ENCODE data around the gene ZBTB40.

The ZBTB40 gene

GRCh38 chr1:22533244-22533895 is 81.7 kb downstream of the ZBTB40 start:
- DNase-seq (ENCODE audit: low spot score) = no peak

DNA sequence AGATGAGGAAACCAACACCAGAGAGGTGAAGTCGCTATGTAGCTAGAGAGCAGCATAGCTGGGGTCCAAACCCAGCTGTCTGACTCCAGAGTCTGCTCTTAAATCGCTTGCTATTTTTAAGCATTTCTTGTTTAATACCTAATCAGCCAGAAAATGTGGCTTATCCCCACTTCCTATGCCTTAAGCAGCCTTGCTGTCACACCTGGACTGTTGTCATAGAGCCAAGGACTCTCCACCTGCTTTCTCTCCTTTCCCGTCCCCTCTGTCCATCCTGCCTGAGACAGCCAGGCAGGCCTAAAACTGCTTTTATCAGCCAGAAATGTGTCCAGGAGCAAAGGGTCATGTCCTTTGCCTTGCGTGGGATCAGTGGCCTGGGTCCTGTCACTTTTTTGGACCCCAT is 83.3 kb downstream of the ZBTB40 start:
- DNase-seq (ENCODE audit: low spot score) = no peak

DNA sequence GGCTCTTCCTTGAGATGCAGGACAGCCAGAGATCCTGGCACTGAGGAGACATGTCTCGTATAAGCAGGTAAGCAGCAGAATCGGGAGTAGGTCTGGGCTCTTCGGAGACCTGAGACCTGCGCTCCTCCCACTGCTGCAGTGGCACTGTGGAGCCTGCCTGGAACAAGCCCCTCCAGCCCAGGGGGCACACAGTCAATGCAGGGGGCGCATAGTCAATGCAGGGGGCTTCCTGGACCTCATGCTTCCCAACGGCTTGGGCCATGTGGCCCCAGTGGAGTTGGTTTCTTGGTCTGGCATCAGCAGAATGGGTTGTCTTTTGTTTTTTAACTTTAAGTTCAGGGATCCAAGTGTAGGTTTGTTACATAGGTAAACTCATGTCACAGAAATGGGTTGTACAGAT is 83.7 kb downstream of the ZBTB40 start:
- no peak for DNase-seq (ENCODE audit: low spot score)

DNA sequence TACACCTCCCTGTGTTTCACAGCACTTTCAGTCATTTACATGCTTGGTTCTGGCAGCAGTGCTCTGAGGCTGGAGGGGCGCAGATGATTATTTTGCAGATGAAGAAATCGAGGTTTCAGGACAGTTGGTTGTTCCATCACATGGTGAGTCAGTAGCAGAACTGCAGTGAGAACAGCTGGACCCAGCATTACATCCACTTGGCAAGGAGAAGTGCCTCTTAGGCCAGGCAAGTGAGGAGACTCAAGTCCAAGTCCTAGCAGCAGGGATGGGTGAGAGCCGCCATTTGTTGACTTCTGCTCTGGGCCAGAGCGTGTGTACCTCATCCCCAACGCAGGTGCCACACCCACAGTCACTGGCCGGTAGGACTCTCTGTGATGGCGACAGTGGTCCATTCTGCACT is 84.9 kb downstream of the ZBTB40 start:
- no peak for DNase-seq (ENCODE audit: low spot score)

- DNase-seq (ENCODE audit: low spot score) = no peak
Observed at GRCh38 chr1:22537441-22538139, 85.9 kb downstream of the ZBTB40 start.

GRCh38 chr1:22539510-22540118 is 88.0 kb downstream of the ZBTB40 start:
- DNase-seq (ENCODE audit: low spot score) = no peak

GRCh38 chr1:22540337-22540736 is 88.7 kb downstream of the ZBTB40 start:
- no peak for DNase-seq (ENCODE audit: low spot score)

- no peak for DNase-seq (ENCODE audit: low spot score)
Observed at GRCh38 chr1:22542886-22543285, 91.2 kb downstream of the ZBTB40 start.

DNA sequence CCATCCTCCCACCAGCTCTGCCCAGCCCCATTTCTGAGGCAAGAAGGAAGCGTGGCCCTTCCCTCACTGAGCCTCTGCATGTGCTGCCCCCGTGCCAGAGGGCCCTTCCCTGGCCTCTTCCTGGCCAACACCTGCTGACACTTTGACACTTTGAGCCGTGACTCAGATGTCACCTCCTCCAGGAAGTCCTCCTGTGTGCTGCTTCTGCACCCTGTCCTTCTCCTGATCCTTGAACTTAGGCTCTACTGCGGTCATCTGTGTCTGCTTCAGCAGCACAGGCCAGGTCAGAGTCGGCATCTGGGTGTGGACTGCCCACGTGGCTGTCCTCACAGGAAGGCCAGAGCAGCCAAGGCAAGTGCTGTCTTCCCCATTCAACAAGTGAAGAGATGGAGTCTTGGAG is 92.0 kb downstream of the ZBTB40 start:
- no peak for DNase-seq (ENCODE audit: low spot score)

- DNase-seq (ENCODE audit: low spot score) = no peak
Observed at GRCh38 chr1:22544606-22545005, 93.0 kb downstream of the ZBTB40 start.

GRCh38 chr1:22545141-22545540 is 93.5 kb downstream of the ZBTB40 start:
- no peak for DNase-seq (ENCODE audit: low spot score)

DNA sequence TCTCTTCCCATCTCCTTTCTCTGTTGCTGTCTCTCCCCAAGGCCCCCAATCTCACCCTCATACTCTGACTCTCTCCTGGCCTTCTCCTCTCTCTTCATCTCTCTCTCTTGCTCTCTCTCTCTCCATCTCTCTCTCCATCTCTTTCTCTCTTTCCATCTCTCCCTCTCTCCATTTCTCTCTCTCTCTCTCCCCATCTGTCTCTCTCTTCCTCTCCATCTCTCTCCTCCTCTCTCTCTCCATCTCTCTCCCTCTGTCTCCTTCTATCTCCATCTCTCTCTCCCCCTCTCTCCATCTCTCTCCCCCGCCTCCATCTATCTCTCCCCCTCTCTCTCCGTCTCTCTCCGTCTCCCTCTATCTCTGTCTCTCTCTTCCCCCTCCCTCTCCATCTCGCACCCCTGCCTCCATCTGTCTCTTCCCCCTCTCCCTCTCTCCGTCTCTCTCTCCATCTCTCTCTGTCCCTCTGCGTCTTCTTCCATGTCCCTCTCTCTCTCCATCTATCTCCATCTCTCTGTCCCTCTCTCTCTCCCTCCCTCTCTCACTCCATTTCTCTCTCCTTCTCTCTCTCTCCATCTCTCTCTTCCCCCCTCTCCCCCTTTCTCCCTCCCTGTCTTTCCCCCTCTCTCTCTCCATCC is 95.7 kb downstream of the ZBTB40 start:
- no peak for DNase-seq (ENCODE audit: low spot score)

DNA sequence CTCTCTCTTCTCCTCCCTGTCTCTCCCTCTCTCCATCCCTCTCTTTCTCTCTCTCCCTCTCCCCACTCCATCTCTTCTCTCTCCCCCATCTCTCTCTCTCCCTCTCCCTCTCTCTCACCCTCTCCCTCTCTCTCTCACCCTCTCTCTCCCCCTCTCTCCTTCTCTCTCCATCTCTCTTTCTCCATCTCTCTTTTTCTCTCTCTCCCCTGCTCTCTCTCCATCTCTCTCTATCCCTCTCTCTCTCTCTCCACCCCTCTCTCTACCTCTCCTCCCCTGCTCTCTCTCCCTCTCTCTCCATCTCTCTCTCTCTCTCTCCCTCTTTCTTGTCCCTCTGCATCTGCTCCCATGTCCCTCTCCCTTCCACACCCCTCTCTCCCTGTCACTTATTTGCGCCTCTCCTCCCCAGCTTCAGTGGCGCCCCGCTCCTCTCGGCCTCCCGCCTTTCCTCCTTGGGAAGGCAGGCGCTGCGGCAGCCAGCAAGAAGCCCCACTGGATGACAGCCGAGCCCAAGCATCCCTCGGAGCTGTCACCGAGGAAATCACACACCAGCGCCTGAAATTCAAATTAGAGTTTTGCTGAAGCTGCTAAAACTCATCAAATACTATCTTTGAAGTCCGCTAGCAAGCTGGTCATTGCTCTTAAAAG is 96.3 kb downstream of the ZBTB40 start:
- DNase-seq (ENCODE audit: low spot score) = no peak

- DNase-seq (ENCODE audit: low spot score) = no peak
Observed at GRCh38 chr1:22550021-22550420, 98.4 kb downstream of the ZBTB40 start.

DNA sequence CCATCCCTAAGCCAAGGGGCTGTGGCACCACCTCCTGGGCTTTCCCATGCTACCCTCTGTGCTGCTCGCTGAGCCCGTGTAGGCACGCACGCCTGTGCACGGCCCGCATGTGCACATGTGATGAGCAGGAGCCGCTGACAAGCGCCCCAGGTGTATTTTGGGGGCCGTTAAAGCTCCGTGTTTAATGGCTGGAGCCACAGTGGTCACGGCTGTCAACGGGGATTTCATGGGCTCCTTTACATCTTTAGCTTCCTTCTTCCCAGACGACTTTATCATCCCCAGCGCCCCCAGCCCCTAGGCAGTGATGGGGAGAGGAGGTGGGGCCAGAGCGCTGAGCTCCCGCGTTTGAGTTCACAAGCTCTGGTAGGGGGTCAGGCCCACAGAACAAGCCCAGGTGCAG is 99.9 kb downstream of the ZBTB40 start:
- DNase-seq (ENCODE audit: low spot score) = no peak

GRCh38 chr1:22552021-22552420 is 100.4 kb downstream of the ZBTB40 start:
- DNase-seq (ENCODE audit: low spot score) = no peak

DNA sequence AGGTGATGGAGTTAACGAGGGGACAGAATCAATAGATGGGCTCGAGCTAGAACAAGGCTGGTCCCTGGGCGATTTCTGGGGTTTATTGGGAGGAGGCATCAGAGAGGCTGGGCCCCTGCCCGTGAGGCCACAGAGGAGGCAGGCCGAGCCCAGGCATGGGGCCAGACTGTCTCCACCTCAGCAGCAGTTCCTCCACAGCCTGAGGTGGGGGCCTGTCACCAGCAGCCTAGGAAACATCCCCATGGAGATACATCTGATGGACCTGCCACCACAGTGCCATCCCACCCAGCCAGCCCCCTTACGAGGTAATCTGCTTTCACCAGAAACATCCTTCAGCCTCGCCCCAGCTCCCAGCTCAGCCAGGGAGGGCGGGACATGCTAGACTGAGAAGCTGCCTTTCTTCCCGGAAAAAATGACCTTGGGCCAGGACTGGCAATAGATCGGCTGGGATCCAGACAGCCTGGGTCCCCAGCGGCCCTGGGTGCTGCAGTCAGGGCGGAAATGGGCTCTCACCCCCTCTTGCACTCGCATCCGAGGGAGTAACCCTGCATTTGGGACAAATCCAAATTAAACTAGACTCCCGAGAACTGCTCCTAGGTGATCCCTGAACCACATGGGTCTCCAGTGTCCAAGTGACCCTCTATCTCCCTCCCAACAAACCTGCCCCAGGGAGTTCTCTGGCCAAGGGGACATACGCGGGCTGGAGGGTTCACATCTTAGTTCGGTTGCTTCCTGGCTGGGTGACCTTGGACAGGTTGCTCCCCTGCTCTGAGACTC is 101.6 kb downstream of the ZBTB40 start:
- DNase-seq (ENCODE audit: low spot score) = no peak

GRCh38 chr1:22553991-22554522 is 102.4 kb downstream of the ZBTB40 start:
- DNase-seq (ENCODE audit: low spot score) = no peak

- no peak for DNase-seq (ENCODE audit: low spot score)
Observed at GRCh38 chr1:22555371-22555656, 103.7 kb downstream of the ZBTB40 start.

GRCh38 chr1:22556391-22557104 is 104.9 kb downstream of the ZBTB40 start:
- DNase-seq (ENCODE audit: low spot score) = no peak

GRCh38 chr1:22557341-22557950 is 105.8 kb downstream of the ZBTB40 start:
- DNase-seq (ENCODE audit: low spot score) = no peak
